ENCODE measurements around the gene EGLN2. TPM values are rescaled to one million over a fixed set of nuclear protein-coding genes. Genes with fewer than 3 reads are reported as not detected.
"Not testable (repeated sequence)": the region's sequence is repeated elsewhere in the genome, so short reads cannot be mapped to it uniquely, and the experiment has no call there.

EGLN2 gene
- total RNA-seq, 1 donor from 2014 or later, result 48.4 TPM

GRCh38 chr19:40831502-40832430 is 32.8 kb downstream of the EGLN2 start:
- intact Hi-C loops (cut with DNase I), result no loop called here
- no peak for DNase-seq (ENCODE audit: low spot score)

- intact Hi-C loops (cut with DNase I); DNase-seq (ENCODE audit: low spot score): not testable (repeated sequence)
Observed at GRCh38 chr19:40832431-40832790, 33.4 kb downstream of the EGLN2 start.

- intact Hi-C loops (cut with DNase I), result not testable (repeated sequence)
Observed at GRCh38 chr19:40833728-40834533, 34.9 kb downstream of the EGLN2 start.

GRCh38 chr19:40836754-40837429 is 37.9 kb downstream of the EGLN2 start:
- DNase-seq (ENCODE audit: low spot score), result no peak
- intact Hi-C loops (cut with DNase I), result no loop called here

More at GRCh38 chr19:40833728-40834533, 34.9 kb downstream of the EGLN2 start:
- DNase-seq (ENCODE audit: low spot score), result not testable (repeated sequence)

DNA sequence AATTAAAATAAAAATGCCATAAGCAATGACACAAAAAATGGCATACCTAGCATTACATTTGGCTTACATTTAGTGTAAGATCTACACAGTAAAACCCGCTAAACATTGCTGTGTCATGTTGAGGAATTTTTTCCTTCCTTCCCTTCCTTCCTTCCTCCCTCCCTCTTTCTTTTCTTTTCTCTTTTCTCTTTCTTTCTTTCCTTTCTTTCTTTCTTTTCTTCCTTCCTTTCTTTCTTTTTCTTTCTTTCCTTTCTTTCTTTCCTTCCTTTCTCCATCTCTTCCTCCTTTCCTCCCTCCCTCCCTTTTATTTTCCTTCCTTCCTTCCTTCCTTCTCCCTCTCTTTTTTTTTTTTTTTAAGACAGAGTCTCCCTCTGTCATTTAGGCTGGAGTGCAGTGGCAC is 39.5 kb downstream of the EGLN2 start:
- intact Hi-C loops (cut with DNase I); DNase-seq (ENCODE audit: low spot score): not testable (repeated sequence)

- DNase-seq (ENCODE audit: low spot score); intact Hi-C loops (cut with DNase I): not testable (repeated sequence)
Observed at GRCh38 chr19:40842012-40842411, 43.0 kb downstream of the EGLN2 start.

GRCh38 chr19:40842997-40843652 is 44.1 kb downstream of the EGLN2 start:
- intact Hi-C loops (cut with DNase I); DNase-seq (ENCODE audit: low spot score): not testable (repeated sequence)

- DNase-seq (ENCODE audit: low spot score); intact Hi-C loops (cut with DNase I): not testable (repeated sequence)
Observed at GRCh38 chr19:40843653-40844052, 44.7 kb downstream of the EGLN2 start.

DNA sequence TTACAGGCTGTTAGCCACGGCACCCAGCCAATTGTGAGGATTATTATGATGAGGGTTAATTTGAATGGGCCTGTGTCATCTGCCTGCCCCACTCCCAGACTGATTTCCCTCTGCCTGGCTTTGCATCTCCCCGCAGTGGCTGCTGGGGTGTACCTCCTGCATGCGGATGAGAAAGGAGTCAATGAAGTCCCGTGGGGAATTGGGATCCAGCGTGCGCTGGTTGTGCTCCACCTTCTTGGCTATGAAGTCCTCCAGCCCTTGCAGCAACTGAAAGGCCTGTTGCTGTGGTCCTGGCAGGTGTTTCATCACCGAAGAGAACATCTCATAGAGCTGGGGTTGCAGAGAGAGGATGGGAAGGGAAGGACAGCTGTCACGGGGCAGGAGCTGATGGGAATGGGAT is 47.7 kb downstream of the EGLN2 start:
- intact Hi-C loops (cut with DNase I); DNase-seq (ENCODE audit: low spot score): not testable (repeated sequence)

GRCh38 chr19:40850277-40850676 is 51.3 kb downstream of the EGLN2 start, which contains the start of gene CYP2A6:
TSS of gene CYP2A6 (minus strand) at chr19:40850447. CDS start at chr19:40850426, 21 bp downstream.
- DNase-seq (ENCODE audit: low spot score); intact Hi-C loops (cut with DNase I): not testable (repeated sequence)

DNA sequence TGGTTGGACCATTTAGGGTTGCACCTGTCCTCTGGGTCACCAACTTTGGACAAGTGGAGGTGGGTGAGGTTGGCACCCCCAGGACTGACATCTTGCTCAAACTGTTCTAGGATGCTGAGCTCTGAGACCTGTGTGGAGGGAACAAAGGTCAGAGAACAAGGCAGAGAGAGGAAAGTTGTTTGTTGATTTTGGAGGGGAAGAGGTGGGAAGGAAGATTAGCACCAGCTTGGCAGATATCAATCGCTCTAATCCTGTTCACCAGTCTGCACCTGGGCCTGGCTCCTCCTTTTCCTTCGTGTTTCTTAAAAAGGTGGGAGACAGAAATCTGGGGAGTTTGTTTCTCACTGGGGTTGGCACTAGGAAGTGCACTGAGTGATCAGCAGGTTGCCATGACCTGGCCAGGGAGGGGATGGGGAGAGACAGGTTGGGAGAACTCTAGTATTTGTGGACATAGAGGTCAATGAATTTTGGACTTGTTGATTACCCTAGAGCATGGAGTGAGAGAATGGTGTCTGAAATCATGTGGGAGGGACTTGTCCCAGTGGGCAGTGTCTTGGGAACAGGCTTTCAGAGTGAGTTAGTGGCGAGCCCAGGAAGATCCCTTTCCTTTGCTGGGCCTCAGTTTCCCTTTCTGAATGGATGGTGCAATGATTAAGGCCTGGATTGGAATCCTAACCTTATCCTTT is 53.6 kb downstream of the EGLN2 start:
- DNase-seq (ENCODE audit: low spot score); intact Hi-C loops (cut with DNase I): not testable (repeated sequence)

Other genes starting within 250 kb of the EGLN2 start
- 28.6 TPM for gene SHKBP1, start 222.3 kb upstream of the EGLN2 start, total RNA-seq
- gene LTBP4, start 197.8 kb upstream of the EGLN2 start, total RNA-seq, result 216 TPM
- gene NUMBL, start 108.5 kb upstream of the EGLN2 start, total RNA-seq, result 20.7 TPM
- 18.1 TPM for gene COQ8B, start 82.3 kb upstream of the EGLN2 start, total RNA-seq
- 10.0 TPM for gene ITPKC, start 82.1 kb upstream of the EGLN2 start, total RNA-seq
- 9.2 TPM for gene ACTMAP, start 48.7 kb upstream of the EGLN2 start, total RNA-seq
- gene SNRPA, start 48.0 kb upstream of the EGLN2 start, total RNA-seq, result 32.9 TPM
- 1.00 TPM for gene MIA, start 23.7 kb upstream of the EGLN2 start, total RNA-seq
- gene RAB4B, start 20.9 kb upstream of the EGLN2 start, total RNA-seq, result 16.9 TPM
- gene CYP2A6, start 51.3 kb downstream of the EGLN2 start, total RNA-seq, result not detected
- gene CYP2A7, start 83.0 kb downstream of the EGLN2 start, total RNA-seq, result not detected
- gene CYP2B6, start 192.1 kb downstream of the EGLN2 start, total RNA-seq, result not detected